AG09309 (cell line): ENCODE data around the gene GALNT9.

Experiments
- DNase-seq: peaks from one replicate; pipeline ENCODE4 v3.0.0-alpha.2; 2010; ENCODE audit warnings: low read depth
- H3K4me3 ChIP-seq: 2 replicates; pipeline ENCODE4 v1.5.1; 2011; ENCODE audit warnings: mild to moderate bottlenecking, low read depth, low read length, moderate library complexity; ENCODE audit not compliant: control insufficient read depth
- CTCF ChIP-seq: IDR thresholded peaks from 2 replicates; pipeline ENCODE4 v1.5.1; 2011; ENCODE audit warnings: mild to moderate bottlenecking, low read depth, low read length, inconsistent platforms; ENCODE audit not compliant: insufficient read depth, control insufficient read depth; ENCODE audit errors: missing control alignments

The GALNT9 gene

DNA sequence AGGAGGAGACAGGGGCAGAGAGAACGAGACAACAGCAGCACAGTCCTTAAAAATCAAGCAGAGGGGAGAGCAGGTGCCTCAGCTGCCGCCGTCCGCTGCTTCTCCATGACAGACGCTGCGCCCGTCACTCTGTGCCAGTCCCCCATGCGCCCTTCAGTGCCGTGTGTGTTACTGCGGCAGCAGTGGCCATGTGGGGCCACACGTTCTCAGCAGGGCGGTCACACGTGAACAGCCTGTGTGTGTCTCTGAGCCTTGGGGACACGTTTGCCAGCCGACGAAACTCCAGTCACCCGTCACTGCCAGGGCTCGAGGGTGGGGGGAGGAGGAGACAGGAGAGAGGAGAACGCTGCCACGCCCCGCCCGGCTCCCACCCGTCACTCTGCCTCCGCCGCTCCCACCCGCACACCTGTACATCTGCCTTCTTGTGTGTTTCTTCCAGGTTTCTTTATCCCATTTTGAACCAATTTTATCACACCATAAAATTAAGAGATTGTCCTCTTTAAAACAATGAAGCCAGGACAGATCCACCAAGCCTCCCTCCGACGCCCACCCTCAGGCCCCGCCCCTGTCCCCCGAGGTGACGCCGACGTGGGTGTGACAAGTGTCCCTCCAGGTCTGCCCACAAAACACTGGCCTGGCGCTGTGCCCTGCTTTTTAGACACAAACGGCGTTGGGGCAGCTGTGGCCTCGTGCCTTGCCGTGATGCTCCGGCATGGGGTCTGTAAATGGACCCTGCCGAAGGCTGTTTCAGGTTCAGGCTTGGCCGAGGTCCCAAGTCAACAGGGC is 58.2 kb downstream of the GALNT9 start:
- no peak overlapping the region for H3K4me3 ChIP-seq
- no peak for DNase-seq
- TF ChIP-seq CTCF = no peak

DNA sequence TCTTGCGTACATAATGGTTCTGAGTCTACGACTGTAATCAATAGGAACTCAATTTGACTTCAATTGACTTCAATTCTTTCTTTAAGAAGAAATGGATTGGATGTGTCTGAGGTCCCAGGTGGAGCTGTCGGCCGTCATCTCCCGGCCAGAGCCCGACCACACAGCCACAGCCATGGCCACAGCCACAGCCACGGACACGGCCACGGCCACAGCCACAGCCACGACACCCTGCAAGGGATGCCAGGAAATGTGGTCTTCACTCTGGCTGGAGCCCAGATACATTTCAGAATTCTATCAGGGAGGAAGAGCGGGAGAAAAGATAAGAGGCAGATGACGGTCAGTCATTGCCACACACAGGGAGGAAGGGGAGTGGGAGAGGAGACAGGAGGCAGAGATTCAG is 58.9 kb downstream of the GALNT9 start:
- DNase-seq = no peak
- no peak for TF ChIP-seq CTCF
- no peak overlapping the region for H3K4me3 ChIP-seq

DNA sequence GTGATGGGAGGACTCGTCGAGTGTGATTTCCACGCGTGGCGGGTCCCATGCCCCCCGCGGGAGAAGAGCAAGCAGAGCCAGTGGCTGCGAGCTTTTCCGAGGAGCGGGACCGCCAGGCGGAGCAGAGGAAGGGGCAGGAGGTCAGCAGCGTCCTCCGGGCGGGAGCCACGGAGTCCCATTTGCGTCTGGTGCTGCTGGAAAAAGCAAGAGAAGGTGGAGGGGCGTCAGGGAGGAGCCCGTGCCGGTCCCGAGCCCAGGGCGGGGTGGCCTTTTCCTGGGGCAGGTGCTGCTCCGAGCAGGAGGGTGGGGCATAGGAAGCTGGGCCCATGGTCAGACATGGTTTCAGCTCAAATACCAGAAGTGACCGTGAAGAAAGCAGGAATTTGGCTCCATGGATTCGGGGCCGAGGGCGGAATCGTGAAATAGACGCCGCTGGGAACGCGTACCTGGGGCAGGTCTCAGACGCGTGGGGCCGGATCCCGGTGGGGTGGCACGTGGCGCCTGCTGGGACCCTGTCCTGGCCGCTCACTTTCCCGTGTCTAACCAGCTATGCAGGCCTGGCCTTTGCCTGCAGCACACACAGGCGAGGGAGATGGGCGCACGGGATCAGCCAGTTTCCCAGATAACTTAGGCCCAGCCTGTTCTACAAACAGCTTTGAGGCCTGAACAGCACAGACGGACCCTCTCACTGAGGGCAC is 60.0 kb downstream of the GALNT9 start:
- no peak for TF ChIP-seq CTCF
- no peak for DNase-seq
- H3K4me3 ChIP-seq = no peak overlapping the region

DNA sequence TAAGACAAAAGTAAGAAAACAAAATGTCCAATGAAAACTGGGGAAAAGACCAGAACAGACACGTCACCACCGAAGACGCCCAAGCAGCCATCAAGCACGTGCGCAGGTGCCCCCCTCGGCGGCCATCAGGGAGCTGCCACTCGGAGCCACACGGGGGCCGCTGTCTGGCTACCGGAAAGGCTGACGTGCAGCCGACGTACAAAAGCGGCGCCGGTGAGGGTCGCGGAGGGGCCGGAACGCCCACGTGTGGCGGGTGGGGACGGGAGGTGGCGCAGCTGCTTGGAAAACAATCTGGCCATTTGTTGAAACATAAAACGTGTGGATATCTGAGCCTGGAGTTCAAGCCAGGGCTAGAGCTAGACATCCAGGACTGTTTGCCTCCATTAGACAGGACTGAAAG is 60.7 kb downstream of the GALNT9 start:
- no peak overlapping the region for H3K4me3 ChIP-seq
- TF ChIP-seq CTCF = no peak
- no peak for DNase-seq

GRCh38 chr12:132267873-132268272 is 61.5 kb downstream of the GALNT9 start:
- TF ChIP-seq CTCF = no peak
- DNase-seq = no peak

GRCh38 chr12:132266802-132267201 is 62.6 kb downstream of the GALNT9 start:
- no peak for DNase-seq
- no peak overlapping the region for H3K4me3 ChIP-seq
- no peak for TF ChIP-seq CTCF

More at GRCh38 chr12:132267873-132268272, 61.5 kb downstream of the GALNT9 start:
- no peak overlapping the region for H3K4me3 ChIP-seq
